AG08396 (cell line): Measurements from ENCODE around the gene TRIM33.

Experiments
- DNase-seq: peaks from one replicate; pipeline ENCODE4 v3.0.0; 2012; ENCODE audit warnings: low spot score, mixed read lengths

The TRIM33 gene

GRCh38 chr1:114511032-114511785 is at the start of gene TRIM33:
TRIM33 (minus strand) TSS chr1:114511203; CDS start chr1:114511076, 127 bp downstream.
- peak; percentile 96 for DNase-seq

GRCh38 chr1:114559356-114559755 is 48.4 kb upstream of the TRIM33 start:
- no peak for DNase-seq

- no peak for DNase-seq
These were observed 47.5 kb upstream of the TRIM33 start for GRCh38 chr1:114558544-114558943.

- no peak for DNase-seq
These were observed 43.6 kb upstream of the TRIM33 start for GRCh38 chr1:114554577-114554976.

- no peak for DNase-seq
These were observed 41.2 kb upstream of the TRIM33 start for GRCh38 chr1:114552106-114552639.

- no peak for DNase-seq
These were observed 40.4 kb upstream of the TRIM33 start for GRCh38 chr1:114551400-114551799.

- DNase-seq: no peak
These were observed 39.3 kb upstream of the TRIM33 start for GRCh38 chr1:114550336-114550735.

GRCh38 chr1:114549137-114549536 is 38.1 kb upstream of the TRIM33 start:
- DNase-seq: no peak

- no peak for DNase-seq
These were observed 36.1 kb upstream of the TRIM33 start for GRCh38 chr1:114547076-114547475.

- DNase-seq: no peak
These were observed 34.8 kb upstream of the TRIM33 start for GRCh38 chr1:114545796-114546195.

GRCh38 chr1:114545315-114545714 is 34.3 kb upstream of the TRIM33 start:
- DNase-seq: no peak

GRCh38 chr1:114540821-114541220 is 29.8 kb upstream of the TRIM33 start:
- no peak for DNase-seq

- DNase-seq: no peak
These were observed 29.3 kb upstream of the TRIM33 start for GRCh38 chr1:114540272-114540671.

GRCh38 chr1:114536043-114536442 is 25.0 kb upstream of the TRIM33 start:
- no peak for DNase-seq

GRCh38 chr1:114535401-114535800 is 24.4 kb upstream of the TRIM33 start:
- no peak for DNase-seq

- DNase-seq: no peak
These were observed 20.1 kb upstream of the TRIM33 start for GRCh38 chr1:114531094-114531493.

- DNase-seq: no peak
These were observed 19.2 kb upstream of the TRIM33 start for GRCh38 chr1:114530224-114530623.

GRCh38 chr1:114524944-114525343 is 13.9 kb upstream of the TRIM33 start:
- DNase-seq: no peak

- no peak for DNase-seq
These were observed 11.2 kb upstream of the TRIM33 start for GRCh38 chr1:114522264-114522575.

GRCh38 chr1:114521396-114522263 is 10.6 kb upstream of the TRIM33 start:
- DNase-seq: no peak

GRCh38 chr1:114517348-114517747 is 6.3 kb upstream of the TRIM33 start:
- DNase-seq: no peak

GRCh38 chr1:114512595-114513280 is 1.7 kb upstream of the TRIM33 start:
- no peak for DNase-seq
